A673 (cell line): ENCODE measurements around the gene EVX2. TPM values are rescaled to one million over a fixed set of nuclear protein-coding genes. Genes with fewer than 3 reads are reported as not detected.

ENCODE experiments used
- BruUV-seq: library from RNA; stranded (reverse); fragments of 400-500 nt; replicated peaks from 2 replicates; lab custom pipeline; 2021; lab: Mats Ljungman, UMichigan
- CTCF ChIA-PET: fragments of 300-600 bp; sonication (Branson Sonifier 250); formaldehyde crosslinking; loops from one replicate; lab custom pipeline; 2022; ENCODE audit warnings: antibody characterized with exemption; lab: Charles Lee
- POLR2A ChIA-PET: fragments of 300-600 bp; sonication (Branson Sonifier 250); formaldehyde crosslinking; loops from one replicate; lab custom pipeline; 2022; ENCODE audit warnings: antibody characterized with exemption; ENCODE audit not compliant: low non-redundant PET; lab: Charles Lee
- DNase-seq: peaks from one replicate; pipeline ENCODE4 v3.0.0-alpha.2; 2015; ENCODE audit warnings: low spot score
- H3K27ac ChIP-seq: fragments of 200-600 bp; sonication (generic); 2 replicates; pipeline ENCODE4 v1.5.1; 2016; ENCODE audit warnings: mixed run types, low read depth, mild to moderate bottlenecking, mixed read lengths, antibody characterized with exemption, low read length; ENCODE audit not compliant: poor library complexity, severe bottlenecking
- H3K27me3 ChIP-seq: fragments of 200-600 bp; sonication (generic); replicated peaks from 2 replicates; pipeline ENCODE4 v1.6.1; 2017; ENCODE audit warnings: mixed run types, low read depth, mild to moderate bottlenecking, mixed read lengths, antibody characterized with exemption, low read length; ENCODE audit not compliant: insufficient read depth, poor library complexity
- H3K36me3 ChIP-seq: fragments of 200-600 bp; sonication (generic); 2 replicates; pipeline ENCODE4 v1.6.1; 2016; ENCODE audit warnings: mixed run types, mild to moderate bottlenecking, mixed read lengths, antibody characterized with exemption, low read length; ENCODE audit not compliant: insufficient read depth, poor library complexity, severe bottlenecking
- H3K4me1 ChIP-seq: fragments of 200-600 bp; sonication (generic); 2 replicates; pipeline ENCODE4 v1.6.1; 2017; ENCODE audit warnings: mixed run types, mild to moderate bottlenecking, mixed read lengths, antibody characterized with exemption, low read length; ENCODE audit not compliant: insufficient read depth, poor library complexity, severe bottlenecking
- H3K4me3 ChIP-seq: fragments of 200-600 bp; sonication (generic); 2 replicates; pipeline ENCODE4 v1.5.1; 2016; ENCODE audit warnings: low read depth, mixed run types, mild to moderate bottlenecking, mixed read lengths, low read length; ENCODE audit not compliant: poor library complexity, severe bottlenecking
- H3K9me3 ChIP-seq: fragments of 200-600 bp; sonication (generic); 2 replicates; pipeline ENCODE4 v1.6.1; 2016; ENCODE audit warnings: mixed run types, low read depth, mild to moderate bottlenecking, mixed read lengths, antibody characterized with exemption, low read length; ENCODE audit not compliant: poor library complexity, severe bottlenecking
- CTCF ChIP-seq: fragments of 300-800, 200-600 bp; sonication (generic); conservative IDR thresholded peaks from 2 replicates; pipeline ENCODE4 v1.5.1; 2017; ENCODE audit warnings: low read depth, mild to moderate bottlenecking, antibody characterized with exemption, low read length, moderate library complexity, mixed read lengths
- EZH2 ChIP-seq: fragments of 200-600 bp; sonication (generic); IDR thresholded peaks from 2 replicates; pipeline ENCODE4 v1.6.1; 2017; ENCODE audit warnings: borderline replicate concordance, low read depth, mild to moderate bottlenecking, mixed read lengths, antibody characterized with exemption, low read length; ENCODE audit not compliant: poor library complexity, severe bottlenecking
- intact Hi-C: fragments of 100-400 bp; cut with micrococcal nuclease; formaldehyde crosslinking; loops from one replicate; pipeline ENCODE4 v1.10.0; 2022; ENCODE audit not compliant: unreplicated experiment
- total RNA-seq: library from RNA; stranded (reverse); gene quantifications from 2 replicates; pipeline ENCODE4 v1.2.3, GENCODE V29; 2021

EVX2 gene
- total RNA-seq, 1 experiment from 2014 or later: 0.41 TPM

GRCh38 chr2:176109946-176110345 lies 26.2 kb upstream of the EVX2 start:
- H3K4me3 ChIP-seq: peak overlapping the region; percentile 73
- ChIA-PET POLR2A (interaction anchor here (0.6 to 1.1 kb wide), 2 partner anchors 17 to 562 kb away, joined by 3 to 4 read pairs; no protein-coding TSS in a partner anchor), CTCF (interaction anchor here (0.7 to 2.4 kb wide), 5 partner anchors 12 to 1039 kb away, joined by 3 to 7 read pairs (median 4); partner anchors contain the start of gene HOXD9)
- H3K9me3 ChIP-seq: no peaks in the 10 kb centered on the region
- peaks cover 60% of the 10 kb centered on the region for H3K36me3 ChIP-seq
- TF ChIP-seq CTCF: no peak
- H3K27ac ChIP-seq: peak overlapping the region; percentile 86
- H3K27me3 ChIP-seq: no peaks in the 10 kb centered on the region
- no peak for DNase-seq
- peaks cover 3% of the 10 kb centered on the region for H3K4me1 ChIP-seq
- intact Hi-C loops: no loop called here
- no TSS peak for BruUV-seq

- Histone ChIP-seq H3K4me3 (peak overlapping the region; percentile 73), H3K36me3 (peaks cover 54% of the 10 kb centered on the region), H3K27ac (peak overlapping the region; percentile 86), H3K9me3 (no peaks in the 10 kb centered on the region), H3K4me1 (peaks cover 3% of the 10 kb centered on the region), H3K27me3 (no peaks in the 10 kb centered on the region)
- BruUV-seq: TSS peak; percentile 29
- peak; percentile 56 for DNase-seq
- intact Hi-C loops: no loop called here
- TF ChIP-seq CTCF: no peak
- no peak for TF ChIP-seq EZH2
- CTCF ChIA-PET: interaction anchor here (0.7 kb wide), 1 partner anchor 669 kb away, joined by 4 read pairs; no protein-coding TSS in a partner anchor
- POLR2A ChIA-PET: interaction anchor here (0.6 kb wide), 1 partner anchor 562 kb away, joined by 3 read pairs; no protein-coding TSS in a partner anchor
Measured at GRCh38 chr2:176109192-176109901, 25.6 kb upstream of the EVX2 start.

- intact Hi-C loops: no loop called here
- Histone ChIP-seq H3K9me3 (no peaks in the 10 kb centered on the region), H3K36me3 (peaks cover 38% of the 10 kb centered on the region), H3K27me3 (no peaks in the 10 kb centered on the region), H3K4me1 (peaks cover 8% of the 10 kb centered on the region), H3K4me3 (peak overlapping the region; percentile 73), H3K27ac (peak overlapping the region; percentile 86)
- TF ChIP-seq EZH2: no peak
- TF ChIP-seq CTCF: no peak
- peak; percentile 60 for DNase-seq
- BruUV-seq: no TSS peak
- CTCF ChIA-PET: interaction anchor here (0.7 kb wide), 1 partner anchor 10 kb away, joined by 7 read pairs; no protein-coding TSS in a partner anchor
- POLR2A ChIA-PET: no interaction called here
Measured at GRCh38 chr2:176107731-176108181, 24.0 kb upstream of the EVX2 start.
